Activated B cell treated with CpG ODN at 0.5 μM for 24 hours (primary cell): Measurements from ENCODE around the gene KDM1A. TPM values are rescaled to one million over a fixed set of nuclear protein-coding genes. Genes with fewer than 3 reads are reported as not detected.

ENCODE experiments used
- ATAC-seq: fragments of 200-7000 bp; cut with Tn5 transposase; one replicate; pipeline ENCODE4 v1.10.0; 2021; ENCODE audit warnings: low read depth, mild to moderate bottlenecking, moderate library complexity
- CTCF ChIA-PET: fragments of 350-600 bp; sonication (Branson Sonifier 250); formaldehyde crosslinking; loops from one replicate; lab custom pipeline; 2021; ENCODE audit warnings: antibody characterized with exemption; lab: Charles Lee
- POLR2A ChIA-PET: fragments of 350-600 bp; sonication (Branson Sonifier 250); formaldehyde crosslinking; loops from one replicate; lab custom pipeline; 2021; ENCODE audit warnings: antibody characterized with exemption; lab: Charles Lee
- DNase-seq: peaks from one replicate; pipeline ENCODE4 v3.0.0; 2022
- H3K27ac Mint-ChIP-seq: one replicate; pipeline ENCODE4 v1.8.0; 2020; ENCODE audit warnings: mixed read lengths
- H3K27me3 Mint-ChIP-seq: one replicate; pipeline ENCODE4 v1.8.0; 2021; ENCODE audit warnings: mixed read lengths
- H3K36me3 Mint-ChIP-seq: one replicate; pipeline ENCODE4 v1.8.0; 2021; ENCODE audit warnings: low read depth, mixed read lengths
- H3K4me1 Mint-ChIP-seq: one replicate; pipeline ENCODE4 v1.8.0; 2021; ENCODE audit warnings: mixed read lengths
- H3K4me3 Mint-ChIP-seq: one replicate; pipeline ENCODE4 v1.8.0; 2020; ENCODE audit warnings: mild to moderate bottlenecking, mixed read lengths
- H3K9me3 Mint-ChIP-seq: one replicate; pipeline ENCODE4 v1.8.0; 2020; ENCODE audit warnings: mixed read lengths
- CTCF ChIP-seq: fragments of 200-600 bp; IDR thresholded peaks from one replicate; pipeline ENCODE4 v1.8.0; 2022; ENCODE audit warnings: antibody characterized with exemption, mild to moderate bottlenecking
- intact Hi-C: fragments of 100-400 bp; cut with micrococcal nuclease; formaldehyde crosslinking; loops from one replicate; pipeline ENCODE4 v1.15.1; 2024
- total RNA-seq: library from RNA; stranded (reverse); gene quantifications from 2 replicates; pipeline ENCODE4 v1.2.3, GENCODE V29; 2022

KDM1A gene
- total RNA-seq, 1 donor from 2014 or later, result 41.5 TPM

- intact Hi-C loops, result no loop called here
- ChIA-PET CTCF (no interaction called here), POLR2A (interaction anchor here (0.6 kb wide), 1 partner anchor 267 kb away, joined by 3 read pairs; no protein-coding TSS in a partner anchor)
- Mint-ChIP-seq H3K4me1 (no peaks in the 10 kb centered on the region), H3K27me3 (no peaks in the 10 kb centered on the region), H3K36me3 (peaks cover 93% of the 10 kb centered on the region), H3K27ac (no peak overlapping the region), H3K9me3 (no peaks in the 10 kb centered on the region), H3K4me3 (no peak overlapping the region)
- no peak for TF ChIP-seq CTCF
- DNase-seq, result no peak
- ATAC-seq, result no peak
These were observed 50.4 kb downstream of the KDM1A start for GRCh38 chr1:23069675-23070074.

- Mint-ChIP-seq H3K4me1 (no peaks in the 10 kb centered on the region), H3K4me3 (no peak overlapping the region), H3K27ac (no peak overlapping the region), H3K36me3 (peaks cover 85% of the 10 kb centered on the region), H3K9me3 (no peaks in the 10 kb centered on the region), H3K27me3 (no peaks in the 10 kb centered on the region)
- TF ChIP-seq CTCF, result no peak
- intact Hi-C loops, result no loop called here
- CTCF ChIA-PET, result interaction anchor here (0.9 kb wide), 1 partner anchor 111 kb away, joined by 3 read pairs; no protein-coding TSS in a partner anchor
- ATAC-seq (no peak), DNase-seq (no peak)
- POLR2A ChIA-PET, result no interaction called here
These were observed 54.7 kb downstream of the KDM1A start for GRCh38 chr1:23074012-23074411.

- CTCF ChIA-PET, result no interaction called here
- no peak overlapping the region for H3K4me3 Mint-ChIP-seq
- H3K27ac Mint-ChIP-seq, result no peak overlapping the region
- DNase-seq, result no peak
- POLR2A ChIA-PET, result no interaction called here
- no peaks in the 10 kb centered on the region for H3K9me3 Mint-ChIP-seq
- no peak for TF ChIP-seq CTCF
- intact Hi-C loops, result no loop called here
- ATAC-seq, result no peak
- H3K36me3 Mint-ChIP-seq, result peaks cover 85% of the 10 kb centered on the region
- H3K4me1 Mint-ChIP-seq, result no peaks in the 10 kb centered on the region
- no peaks in the 10 kb centered on the region for H3K27me3 Mint-ChIP-seq
These were observed 59.8 kb downstream of the KDM1A start for GRCh38 chr1:23079025-23079424.

- no peak for DNase-seq
- no peak for TF ChIP-seq CTCF
- Mint-ChIP-seq H3K9me3 (no peaks in the 10 kb centered on the region), H3K27me3 (no peaks in the 10 kb centered on the region), H3K4me1 (no peaks in the 10 kb centered on the region), H3K4me3 (no peak overlapping the region), H3K27ac (no peak overlapping the region), H3K36me3 (peaks cover 90% of the 10 kb centered on the region)
- POLR2A ChIA-PET, result no interaction called here
- CTCF ChIA-PET, result interaction anchor here (0.8 kb wide), 1 partner anchor 105 kb away, joined by 3 read pairs; no protein-coding TSS in a partner anchor
- intact Hi-C loops, result no loop called here
- ATAC-seq, result no peak
These were observed 61.6 kb downstream of the KDM1A start for GRCh38 chr1:23080885-23081284.

- Mint-ChIP-seq H3K4me3 (no peak overlapping the region), H3K27me3 (no peaks in the 10 kb centered on the region), H3K36me3 (peaks cover 93% of the 10 kb centered on the region), H3K27ac (no peak overlapping the region), H3K4me1 (no peaks in the 10 kb centered on the region), H3K9me3 (no peaks in the 10 kb centered on the region)
- TF ChIP-seq CTCF, result no peak
- intact Hi-C loops, result no loop called here
- no peak for DNase-seq
- POLR2A ChIA-PET, result no interaction called here
- CTCF ChIA-PET, result interaction anchor here (0.8 to 0.9 kb wide), 2 partner anchors 102 to 104 kb away, joined by 3 to 5 read pairs; no protein-coding TSS in a partner anchor
- no peak for ATAC-seq
These were observed 62.1 kb downstream of the KDM1A start for GRCh38 chr1:23081376-23081775.
